CD14-positive monocyte (primary cell): ENCODE measurements around the gene AGBL1. TPM values are rescaled to one million over a fixed set of nuclear protein-coding genes. Genes with fewer than 3 reads are reported as not detected.

ENCODE experiments used
- DNase-seq, 3 donors: peaks; one replicate each; pipeline ENCODE4 v3.0.0-alpha.2; 2011 to 2022
- H2AFZ ChIP-seq: 2 replicates; pipeline ENCODE4 v1.6.0; 2012; ENCODE audit warnings: mild to moderate bottlenecking, low read depth, low read length, inconsistent platforms; ENCODE audit not compliant: insufficient read depth, poor library complexity, severe bottlenecking
- H3K27ac ChIP-seq, 2 donors: 1 replicate in 1 of 2; 2 replicates in 1 of 2; pipeline ENCODE4 v1.5.1; 2012 to 2013; ENCODE audit warnings: low read length in 2 of 2, control low read depth in 1 of 2, inconsistent platforms in 1 of 2, low read depth in 1 of 2, mild to moderate bottlenecking in 1 of 2
- H3K27me3 ChIP-seq, 2 donors: one replicate each; pipeline versions ENCODE4 v1.6.0 to v1.6.1; 2011 to 2013; ENCODE audit warnings: low read length in 2 of 2; ENCODE audit not compliant: control insufficient read depth in 2 of 2, insufficient read depth in 2 of 2
- H3K36me3 ChIP-seq, 2 donors: replicated peaks in 1 of 2; 1 replicate in 1 of 2; 2 replicates in 1 of 2; pipeline versions ENCODE4 v1.5.1 to v1.6.1; 2012 to 2013; ENCODE audit warnings: low read length in 2 of 2, control low read depth in 1 of 2, inconsistent platforms in 1 of 2, mild to moderate bottlenecking in 1 of 2; ENCODE audit not compliant: insufficient read depth in 2 of 2, control insufficient read depth in 1 of 2
- H3K4me1 ChIP-seq, 2 donors: 1 replicate in 1 of 2; 2 replicates in 1 of 2; pipeline versions ENCODE4 v1.5.1 to v1.6.1; 2012 to 2013; ENCODE audit warnings: low read length in 2 of 2, control low read depth in 1 of 2, inconsistent platforms in 1 of 2, mild to moderate bottlenecking in 1 of 2, moderate library complexity in 1 of 2; ENCODE audit not compliant: insufficient read depth in 2 of 2, control insufficient read depth in 1 of 2
- H3K4me2 ChIP-seq: replicated peaks from 2 replicates; pipeline ENCODE3; 2012; ENCODE audit warnings: low read length, moderate library complexity, mild to moderate bottlenecking; ENCODE audit not compliant: poor library complexity, severe bottlenecking; ENCODE audit errors: extremely low read depth
- H3K4me3 ChIP-seq, 3 experiments: fragments of 200-600 bp in 1 of 3; sonication (generic) in 1 of 3; replicated peaks in 1 of 3; 1 replicate in 2 of 3; 2 replicates in 1 of 3; pipeline ENCODE4 v1.5.1; 2011 to 2013; ENCODE audit warnings: low read length in 3 of 3, mild to moderate bottlenecking in 3 of 3, control low read depth in 2 of 3, low read depth in 2 of 3, inconsistent platforms in 1 of 3, moderate library complexity in 1 of 3
- H3K79me2 ChIP-seq: 2 replicates; pipeline ENCODE4 v1.6.0; 2012; ENCODE audit warnings: mild to moderate bottlenecking, control low read depth, inconsistent platforms, low read length, moderate library complexity; ENCODE audit not compliant: insufficient read depth
- H3K9ac ChIP-seq: 2 replicates; pipeline ENCODE4 v1.6.0; 2017; ENCODE audit warnings: low read length, mild to moderate bottlenecking; ENCODE audit not compliant: insufficient read depth, poor library complexity, severe bottlenecking
- H3K9me3 ChIP-seq, 2 donors: replicated peaks in 1 of 2; 1 replicate in 1 of 2; 2 replicates in 1 of 2; pipeline versions ENCODE4 v1.5.1 to v1.6.1; 2012 to 2013; ENCODE audit warnings: low read length in 2 of 2, control low read depth in 1 of 2; ENCODE audit not compliant: control insufficient read depth in 1 of 2, insufficient read depth in 1 of 2
- H4K20me1 ChIP-seq: 2 replicates; pipeline ENCODE4 v1.6.0; 2012; ENCODE audit warnings: mild to moderate bottlenecking, low read length, control low read depth, moderate library complexity; ENCODE audit not compliant: insufficient read depth
- H3K27ac Mint-ChIP-seq, 7 donors: one replicate each; pipeline ENCODE4 v1.8.0; 2020; ENCODE audit warnings: mild to moderate bottlenecking in 7 of 7, mixed read lengths in 7 of 7, moderate library complexity in 6 of 7, inconsistent platforms in 2 of 7
- H3K27me3 Mint-ChIP-seq, 3 donors: one replicate each; pipeline ENCODE4 v1.8.0; 2021 to 2022; ENCODE audit warnings: low read depth in 3 of 3, mild to moderate bottlenecking in 3 of 3, mixed read lengths in 3 of 3, moderate library complexity in 3 of 3, inconsistent platforms in 1 of 3
- H3K36me3 Mint-ChIP-seq, 2 donors: one replicate each; pipeline ENCODE4 v1.8.0; 2020; ENCODE audit warnings: mixed read lengths in 2 of 2, inconsistent platforms in 1 of 2, mild to moderate bottlenecking in 1 of 2
- H3K4me1 Mint-ChIP-seq: one replicate; pipeline ENCODE4 v1.8.0; 2020; ENCODE audit warnings: mild to moderate bottlenecking, mixed read lengths
- H3K4me3 Mint-ChIP-seq, 2 donors: one replicate each; pipeline ENCODE4 v1.8.0; 2020; ENCODE audit warnings: mild to moderate bottlenecking in 2 of 2, mixed read lengths in 2 of 2, moderate library complexity in 1 of 2
- H3K9me3 Mint-ChIP-seq, 7 donors: one replicate each; pipeline ENCODE4 v1.8.0; 2020 to 2022; ENCODE audit warnings: mixed read lengths in 7 of 7, mild to moderate bottlenecking in 6 of 7, moderate library complexity in 6 of 7, inconsistent platforms in 2 of 7
- WGBS: methylation state at CpG from one replicate; pipeline ENCODE4 v1.1.5; 2013; ENCODE audit warnings: missing lambda C conversion rate; ENCODE audit not compliant: insufficient coverage; 5-methylcytosine and 5-hydroxymethylcytosine counted together
- intact Hi-C, 2 donors: fragments of 100-400 bp; cut with micrococcal nuclease; formaldehyde crosslinking; loops; one replicate each; pipeline versions ENCODE4 v1.15.0 to v1.15.1; 2023
- polyA plus RNA-seq, 3 donors: library from polyadenylated mRNA; depleted of rRNA in 1 of 3; unstranded in 2 of 3; stranded (reverse) in 1 of 3; fragments of 300-500 nt in 2 of 3; fragments of >200 nt in 1 of 3; fragmentation: Illumina TruSeq in 2 of 3; gene quantifications; 1 replicate in 2 of 3; 2 replicates in 1 of 3; pipeline ENCODE4 v1.2.3, GENCODE V29; 2012 to 2021
- TF ChIP-seq, protein P1 (sequence below): fragments of 200-600 bp; IDR thresholded peaks from one replicate; pipeline ENCODE4 v1.8.0; 2022; ENCODE audit warnings: antibody characterized with exemption, mild to moderate bottlenecking

The AGBL1 gene
- polyA plus RNA-seq, 3 donors = not detected

DNA sequence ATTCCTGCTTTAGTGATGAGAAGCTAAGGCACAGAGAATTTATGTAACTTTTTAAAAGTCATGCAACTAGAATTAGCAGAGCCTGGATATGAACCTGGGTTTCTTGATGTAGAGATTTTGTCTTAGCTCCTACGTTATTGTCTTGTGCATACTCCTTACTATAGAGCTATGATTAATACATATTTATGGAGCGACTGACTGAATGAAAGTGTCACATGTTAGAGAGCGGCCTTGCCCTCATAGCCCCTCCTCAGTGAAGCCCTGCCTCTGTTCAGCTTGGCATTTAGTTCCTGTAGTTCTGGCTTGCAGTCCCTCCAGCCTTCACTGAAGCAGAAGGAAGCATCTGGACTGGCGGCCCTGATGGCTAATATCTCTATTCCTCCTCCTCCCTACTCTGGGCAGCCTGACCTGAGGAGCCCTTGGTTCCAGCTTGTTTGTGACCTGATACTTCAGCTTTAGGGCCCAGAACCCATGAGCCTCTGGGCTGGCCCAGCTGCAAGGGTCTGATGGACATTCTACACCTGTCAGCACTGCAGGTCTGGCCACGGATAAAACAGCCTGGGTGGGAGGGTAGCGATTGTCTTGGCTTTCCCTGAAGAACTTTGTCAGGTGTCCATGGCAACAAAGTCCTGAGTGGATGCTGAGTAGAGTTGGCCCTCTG is 13.4 kb upstream of the AGBL1 start:
- Mint-ChIP-seq H3K27me3 (peaks cover 0 to 6% (median 0%) of the 10 kb centered on the region in 3 donors), H3K4me1 (no peaks in the 10 kb centered on the region), H3K27ac (no peak overlapping the region), H3K36me3 (no peaks in the 10 kb centered on the region), H3K4me3 (no peak overlapping the region), H3K9me3 (peaks cover 0 to 5% (median 1%) of the 10 kb centered on the region in 7 donors)
- TF ChIP-seq, protein P1, sequence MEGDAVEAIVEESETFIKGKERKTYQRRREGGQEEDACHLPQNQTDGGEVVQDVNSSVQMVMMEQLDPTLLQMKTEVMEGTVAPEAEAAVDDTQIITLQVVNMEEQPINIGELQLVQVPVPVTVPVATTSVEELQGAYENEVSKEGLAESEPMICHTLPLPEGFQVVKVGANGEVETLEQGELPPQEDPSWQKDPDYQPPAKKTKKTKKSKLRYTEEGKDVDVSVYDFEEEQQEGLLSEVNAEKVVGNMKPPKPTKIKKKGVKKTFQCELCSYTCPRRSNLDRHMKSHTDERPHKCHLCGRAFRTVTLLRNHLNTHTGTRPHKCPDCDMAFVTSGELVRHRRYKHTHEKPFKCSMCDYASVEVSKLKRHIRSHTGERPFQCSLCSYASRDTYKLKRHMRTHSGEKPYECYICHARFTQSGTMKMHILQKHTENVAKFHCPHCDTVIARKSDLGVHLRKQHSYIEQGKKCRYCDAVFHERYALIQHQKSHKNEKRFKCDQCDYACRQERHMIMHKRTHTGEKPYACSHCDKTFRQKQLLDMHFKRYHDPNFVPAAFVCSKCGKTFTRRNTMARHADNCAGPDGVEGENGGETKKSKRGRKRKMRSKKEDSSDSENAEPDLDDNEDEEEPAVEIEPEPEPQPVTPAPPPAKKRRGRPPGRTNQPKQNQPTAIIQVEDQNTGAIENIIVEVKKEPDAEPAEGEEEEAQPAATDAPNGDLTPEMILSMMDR = no peak
- Histone ChIP-seq H3K27ac (no peak overlapping the region), H3K4me2 (no peak overlapping the region), H2AFZ (no peak overlapping the region), H3K27me3 (no peaks in the 10 kb centered on the region), H3K9me3 (no peaks in the 10 kb centered on the region), H3K36me3 (no peaks in the 10 kb centered on the region), H4K20me1 (no peaks in the 10 kb centered on the region), H3K9ac (no peak overlapping the region), H3K4me1 (no peaks in the 10 kb centered on the region), H3K79me2 (no peaks in the 10 kb centered on the region), H3K4me3 (no peak overlapping the region)
- intact Hi-C loops = no loop called here
- WGBS = 59% methylated on average over 4 of the region's 6 CpGs
- DNase-seq = no peak

DNA sequence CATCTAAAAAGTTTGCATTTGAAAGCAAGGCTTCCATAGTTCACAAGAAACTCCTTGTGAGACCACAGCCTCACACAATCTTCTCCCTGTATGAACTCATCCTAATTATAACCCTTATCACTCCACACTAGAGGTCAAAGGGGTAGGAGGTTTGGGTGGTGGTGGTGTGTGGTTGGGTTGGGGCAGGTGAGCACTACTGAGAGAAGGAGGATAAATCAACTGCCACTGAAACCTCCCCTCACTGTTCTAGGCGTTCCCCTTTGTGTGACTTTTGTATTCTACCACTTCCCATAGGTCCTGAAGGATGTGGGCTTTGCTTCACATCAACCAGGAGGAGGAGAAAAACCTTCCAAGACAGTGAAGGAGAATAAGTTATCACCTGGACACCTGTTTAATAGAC is 6.4 kb upstream of the AGBL1 start:
- no peak overlapping the region for H2AFZ ChIP-seq
- H3K4me3 ChIP-seq = no peak overlapping the region
- no peaks in the 10 kb centered on the region for H3K27me3 ChIP-seq
- H3K4me2 ChIP-seq = no peak overlapping the region
- no peak overlapping the region for H3K9ac ChIP-seq
- TF ChIP-seq, protein P1 = no peak
- H3K27ac Mint-ChIP-seq = no peak overlapping the region
- DNase-seq = no peak
- intact Hi-C loops = no loop called here
- H3K36me3 Mint-ChIP-seq = no peaks in the 10 kb centered on the region
- H4K20me1 ChIP-seq = no peaks in the 10 kb centered on the region
- no peaks in the 10 kb centered on the region for H3K36me3 ChIP-seq
- H3K4me1 Mint-ChIP-seq = no peaks in the 10 kb centered on the region
- H3K9me3 ChIP-seq = no peaks in the 10 kb centered on the region
- H3K27ac ChIP-seq = no peak overlapping the region
- WGBS = no CpG with 5 or more reads among the region's 1 CpG
- peaks cover 0 to 3% (median 3%) of the 10 kb centered on the region in 3 donors for H3K27me3 Mint-ChIP-seq
- no peaks in the 10 kb centered on the region for H3K4me1 ChIP-seq
- peaks cover 0 to 4% (median 1%) of the 10 kb centered on the region in 7 donors for H3K9me3 Mint-ChIP-seq
- no peak overlapping the region for H3K4me3 Mint-ChIP-seq
- no peaks in the 10 kb centered on the region for H3K79me2 ChIP-seq
